ENCODE measurements around the gene BCAR1. TPM values are rescaled to one million over a fixed set of nuclear protein-coding genes. Genes with fewer than 3 reads are reported as not detected.

BCAR1 gene
- polyA plus RNA-seq, 6 donors from 2014 or later, result not detected

GRCh38 chr16:75188832-75189477 is 62.5 kb downstream of the BCAR1 start:
- no peaks in the 10 kb centered on the region for H3K36me3 Mint-ChIP-seq

GRCh38 chr16:75181630-75182029 is 69.8 kb downstream of the BCAR1 start:
- no peak overlapping the region for H3K4me3 Mint-ChIP-seq
- H3K27ac Mint-ChIP-seq, result peak overlapping the region in 1 of 6 donors; percentile 88
- H3K27me3 Mint-ChIP-seq, result peaks cover 3 to 32% (median 28%) of the 10 kb centered on the region in 3 donors
- no peaks in the 10 kb centered on the region for H3K4me1 Mint-ChIP-seq
- H3K9me3 Mint-ChIP-seq, result peaks cover 8 to 22% (median 17%) of the 10 kb centered on the region in 7 donors
- DNase-seq (no peak), ATAC-seq (ENCODE audit: low read depth in 2 of 2) (no peak)
- H3K36me3 Mint-ChIP-seq, result peaks cover 9 to 22% of the 10 kb centered on the region in 2 donors

More at GRCh38 chr16:75188832-75189477, 62.5 kb downstream of the BCAR1 start:
- H3K4me1 Mint-ChIP-seq, result no peaks in the 10 kb centered on the region
- no peak for DNase-seq
- no peak for ATAC-seq (ENCODE audit: low read depth in 2 of 2)
- no peak overlapping the region for H3K27ac Mint-ChIP-seq
- peaks cover 29 to 71% (median 38%) of the 10 kb centered on the region in 3 donors for H3K27me3 Mint-ChIP-seq
- peak overlapping the region in 1 of 8 donors; percentile 64 for H3K4me3 Mint-ChIP-seq
- H3K9me3 Mint-ChIP-seq, result peaks cover 0 to 6% (median 2%) of the 10 kb centered on the region in 7 donors

- Mint-ChIP-seq H3K27me3 (peaks cover 4 to 19% (median 10%) of the 10 kb centered on the region in 3 donors), H3K4me1 (no peaks in the 10 kb centered on the region), H3K36me3 (peaks cover 13 to 31% of the 10 kb centered on the region in 2 donors), H3K4me3 (peak overlapping the region in 2 of 8 donors; percentile 5 to 29), H3K27ac (no peak overlapping the region), H3K9me3 (peaks cover 14 to 40% (median 32%) of the 10 kb centered on the region in 7 donors)
- DNase-seq, result no peak
- no peak for ATAC-seq (ENCODE audit: low read depth in 2 of 2)
Measured at GRCh38 chr16:75179208-75179607, 72.2 kb downstream of the BCAR1 start.

Other genes with a start within 250 kb of the BCAR1 start
- not detected for gene LDHD, start 134.8 kb downstream of the BCAR1 start, polyA plus RNA-seq (ENCODE audit: low read depth in 6 of 6)
- 10 to 100 TPM in 3 of 6 donors, 1 to 10 TPM in 3; 6.5 to 19.3 (median 10.0) TPM for gene ZFP1, start 103.1 kb downstream of the BCAR1 start, polyA plus RNA-seq (ENCODE audit: low read depth in 6 of 6)
- gene CTRB2, start 44.5 kb downstream of the BCAR1 start, polyA plus RNA-seq (ENCODE audit: low read depth in 6 of 6), result not detected
- gene CTRB1, start 32.6 kb downstream of the BCAR1 start, polyA plus RNA-seq (ENCODE audit: low read depth in 6 of 6), result not detected
- gene CFDP1, start 181.9 kb upstream of the BCAR1 start, polyA plus RNA-seq (ENCODE audit: low read depth in 6 of 6), result 10 to 100 TPM; 22.6 to 36.3 (median 31.6) TPM
- gene TMEM170A, start 213.1 kb upstream of the BCAR1 start, polyA plus RNA-seq (ENCODE audit: low read depth in 6 of 6), result 10 to 100 TPM; 37.3 to 51.2 (median 44.6) TPM
- under 1 TPM in 2 of 6 donors, not detected in 4; 0.15 to 0.17 TPM for gene CHST6, start 243.8 kb upstream of the BCAR1 start, polyA plus RNA-seq (ENCODE audit: low read depth in 6 of 6)

Measured in naive B cell (primary cell).